Stimulated activated CD8-positive, alpha-beta memory T cell treated with anti-CD3 and anti-CD28 coated beads, Interleukin-4, amount 100 ng/mL, for 1 hour (primary cell): ENCODE measurements around the gene CACNB3.
"Not testable (repeated sequence)": the region's sequence is repeated elsewhere in the genome, so short reads cannot be mapped to it uniquely, and the experiment has no call there.

ENCODE experiments used
- DNase-seq, 2 donors: peaks; one replicate each; pipeline ENCODE4 v3.0.0-alpha.2; 2020; ENCODE audit warnings: low read depth in 2 of 2, low spot score in 1 of 2

Gene CACNB3

GRCh38 chr12:48852734-48853688, 34.7 kb downstream of the CACNB3 start:
- peak; percentile 78 to 86 for DNase-seq

- DNase-seq = no peak
Measured at GRCh38 chr12:48854488-48854887, 36.2 kb downstream of the CACNB3 start.

- DNase-seq = not testable (repeated sequence)
Measured at GRCh38 chr12:48854932-48855331, 36.6 kb downstream of the CACNB3 start.

- DNase-seq = no peak
Measured at GRCh38 chr12:48856379-48856778, 38.1 kb downstream of the CACNB3 start.

GRCh38 chr12:48857278-48857994, 39.1 kb downstream of the CACNB3 start:
- no peak for DNase-seq

GRCh38 chr12:48858043-48858442, 39.7 kb downstream of the CACNB3 start:
- DNase-seq = no peak

GRCh38 chr12:48859607-48860006, 41.3 kb downstream of the CACNB3 start:
- DNase-seq = no peak

GRCh38 chr12:48860236-48860635, 41.9 kb downstream of the CACNB3 start:
- not testable (repeated sequence) for DNase-seq

GRCh38 chr12:48861111-48861510, 42.8 kb downstream of the CACNB3 start:
- no peak for DNase-seq

- DNase-seq = no peak
Measured at GRCh38 chr12:48862760-48863159, 44.5 kb downstream of the CACNB3 start.

- no peak for DNase-seq
Measured at GRCh38 chr12:48863291-48863690, 45.0 kb downstream of the CACNB3 start.

GRCh38 chr12:48865281-48866051, 47.2 kb downstream of the CACNB3 start, which contains the start of gene RND1:
RND1 (minus strand) TSS chr12:48865870; CDS start chr12:48865767, 103 bp downstream.
- peak in 1 of 2 donors; percentile 67 for DNase-seq

- DNase-seq = no peak
Measured at GRCh38 chr12:48866052-48866711, 47.9 kb downstream of the CACNB3 start.

- no peak for DNase-seq
Measured at GRCh38 chr12:48868451-48868850, 50.2 kb downstream of the CACNB3 start.

GRCh38 chr12:48869191-48869590, 50.9 kb downstream of the CACNB3 start:
- DNase-seq = no peak

- no peak for DNase-seq
Measured at GRCh38 chr12:48873096-48873495, 54.8 kb downstream of the CACNB3 start.

GRCh38 chr12:48873534-48873933, 55.2 kb downstream of the CACNB3 start:
- DNase-seq = not testable (repeated sequence)

GRCh38 chr12:48875944-48876515, 57.7 kb downstream of the CACNB3 start:
- no peak for DNase-seq
